Karpas-422 (cell line): ENCODE measurements around the gene ZNF609. TPM values are rescaled to one million over a fixed set of nuclear protein-coding genes. Genes with fewer than 3 reads are reported as not detected.

Experiments
- DNase-seq: peaks from one replicate; pipeline ENCODE4 v3.0.0-alpha.2; 2015
- H2AFZ ChIP-seq: fragments of 200-600 bp; sonication (generic); 2 replicates; pipeline ENCODE4 v1.6.1; 2014; ENCODE audit warnings: antibody characterized with exemption, low read length, mixed read lengths
- H3K27ac ChIP-seq: fragments of 200-600 bp; sonication (generic); 2 replicates; pipeline ENCODE4 v1.5.1; 2014; ENCODE audit warnings: mild to moderate bottlenecking, low read length, moderate library complexity
- H3K27me3 ChIP-seq: fragments of 200-600 bp; sonication (generic); 2 replicates; pipeline ENCODE4 v1.6.1; 2014; ENCODE audit warnings: low read length, mixed read lengths
- H3K36me3 ChIP-seq: fragments of 200-600 bp; sonication (generic); 2 replicates; pipeline ENCODE4 v1.6.1; 2014; ENCODE audit warnings: low read length, mixed read lengths; ENCODE audit not compliant: insufficient read depth
- H3K4me1 ChIP-seq: fragments of 200-600 bp; sonication (generic); 2 replicates; pipeline ENCODE4 v1.6.1; 2014; ENCODE audit warnings: mild to moderate bottlenecking, low read length, mixed read lengths
- H3K4me2 ChIP-seq: fragments of 200-600 bp; sonication (generic); 2 replicates; pipeline ENCODE4 v1.6.1; 2014; ENCODE audit warnings: low read length, low read depth, mild to moderate bottlenecking; ENCODE audit not compliant: poor library complexity, severe bottlenecking
- H3K4me3 ChIP-seq: fragments of 200-600 bp; sonication (generic); 2 replicates; pipeline ENCODE4 v1.5.1; 2014; ENCODE audit warnings: mild to moderate bottlenecking, antibody characterized with exemption, low read length, mixed read lengths
- H3K79me2 ChIP-seq: fragments of 200-600 bp; sonication (generic); 2 replicates; pipeline ENCODE4 v1.6.1; 2014; ENCODE audit warnings: mild to moderate bottlenecking, low read length, mixed read lengths
- H3K9ac ChIP-seq: fragments of 200-600 bp; sonication (generic); 2 replicates; pipeline ENCODE4 v1.6.0; 2014; ENCODE audit warnings: low read length
- H3K9me2 ChIP-seq: fragments of 200-600 bp; sonication (generic), shearing (Covaris generic); replicated peaks from 2 replicates; pipeline ENCODE4 v1.6.0; 2014; ENCODE audit warnings: mild to moderate bottlenecking, low read length, moderate library complexity; ENCODE audit not compliant: insufficient read depth
- H3K9me3 ChIP-seq: fragments of 300-700, 200-600 bp; sonication (generic); 2 replicates; pipeline ENCODE4 v1.6.1; 2014; ENCODE audit warnings: low read length, mixed read lengths
- H4K20me1 ChIP-seq: fragments of 200-600 bp; sonication (generic); 2 replicates; pipeline ENCODE4 v1.6.1; 2014; ENCODE audit warnings: mild to moderate bottlenecking, antibody characterized with exemption, low read length, low read depth; ENCODE audit not compliant: insufficient read depth
- total RNA-seq: library from RNA; depleted of rRNA; stranded (reverse); fragments of >200 nt; shearing (Covaris generic); gene quantifications from 2 replicates; pipeline ENCODE4 v1.2.3, GENCODE V29; 2014; ENCODE audit warnings: low replicate concordance

ZNF609 gene
- total RNA-seq, 1 experiment from 2014 or later, result 26.7 TPM

DNA sequence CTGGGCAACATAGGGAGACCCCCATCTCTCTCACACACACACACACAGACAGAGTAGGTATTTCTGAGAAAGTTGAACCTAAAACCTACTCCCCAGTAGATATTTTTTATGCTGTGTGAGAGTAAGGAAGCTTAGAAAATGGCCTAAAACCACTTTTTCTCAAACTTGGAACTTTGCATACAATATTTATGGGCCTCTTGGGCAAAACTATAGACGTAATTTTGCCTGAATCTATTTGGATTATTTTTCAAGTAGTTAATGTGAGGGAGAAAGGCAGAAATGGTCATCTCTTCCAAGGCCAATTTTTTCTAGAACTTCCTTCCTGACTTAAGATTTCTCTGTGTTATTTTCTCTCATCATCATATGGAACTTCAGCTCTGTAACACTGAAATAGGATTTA, 81.7 kb downstream of the ZNF609 start:
- H3K4me2 ChIP-seq, result peak overlapping the region; percentile 16
- H3K9me3 ChIP-seq, result no peaks in the 10 kb centered on the region
- H3K4me3 ChIP-seq, result no peak overlapping the region
- no peak for DNase-seq
- H3K79me2 ChIP-seq, result peaks cover 88% of the 10 kb centered on the region
- H4K20me1 ChIP-seq, result no peaks in the 10 kb centered on the region
- H3K36me3 ChIP-seq, result 0 out of 2 replicates have a peak, but pooled peaks cover 3% of the 10 kb centered on the region
- H3K4me1 ChIP-seq, result peaks cover 12% of the 10 kb centered on the region
- no peak overlapping the region for H2AFZ ChIP-seq
- H3K27me3 ChIP-seq, result no peaks in the 10 kb centered on the region
- H3K27ac ChIP-seq, result peak overlapping the region; percentile 48
- H3K9ac ChIP-seq, result no peak overlapping the region
- H3K9me2 ChIP-seq, result no peaks in the 10 kb centered on the region

GRCh38 chr15:64544450-64544849, 84.1 kb downstream of the ZNF609 start:
- H3K27me3 ChIP-seq, result no peaks in the 10 kb centered on the region
- no peak for DNase-seq

GRCh38 chr15:64547275-64547674, 86.9 kb downstream of the ZNF609 start:
- Histone ChIP-seq H3K4me3 (no peak overlapping the region), H2AFZ (no peak overlapping the region), H3K9me2 (no peaks in the 10 kb centered on the region), H3K4me2 (peak overlapping the region; percentile 17), H3K9ac (no peak overlapping the region), H4K20me1 (no peaks in the 10 kb centered on the region), H3K27me3 (no peaks in the 10 kb centered on the region), H3K4me1 (peaks cover 36% of the 10 kb centered on the region), H3K79me2 (peaks cover 97% of the 10 kb centered on the region), H3K36me3 (0 out of 2 replicates have a peak, but pooled peaks cover 3% of the 10 kb centered on the region), H3K9me3 (no peaks in the 10 kb centered on the region), H3K27ac (peak overlapping the region; percentile 33; the same call in 1 of the 2 replicates)
- DNase-seq, result no peak

More at GRCh38 chr15:64544450-64544849, 84.1 kb downstream of the ZNF609 start:
- Histone ChIP-seq H3K4me1 (peaks cover 28% of the 10 kb centered on the region), H3K36me3 (0 out of 2 replicates have a peak, but pooled peaks cover 3% of the 10 kb centered on the region), H3K9me3 (no peaks in the 10 kb centered on the region), H3K27ac (no peak overlapping the region), H3K9me2 (no peaks in the 10 kb centered on the region), H3K4me3 (no peak overlapping the region), H3K4me2 (no peak overlapping the region), H3K79me2 (peaks cover 93% of the 10 kb centered on the region), H3K9ac (no peak overlapping the region), H4K20me1 (no peaks in the 10 kb centered on the region), H2AFZ (no peak overlapping the region)

- no peaks in the 10 kb centered on the region for H3K27me3 ChIP-seq
- peaks cover 98% of the 10 kb centered on the region for H3K79me2 ChIP-seq
- H3K9me2 ChIP-seq, result no peaks in the 10 kb centered on the region
- 0 out of 2 replicates have a peak, but pooled peaks cover 3% of the 10 kb centered on the region for H3K36me3 ChIP-seq
- DNase-seq, result no peak
- no peak overlapping the region for H3K9ac ChIP-seq
- H3K4me3 ChIP-seq, result no peak overlapping the region
- peak overlapping the region; percentile 33; the same call in 1 of the 2 replicates for H3K27ac ChIP-seq
- H3K4me1 ChIP-seq, result peaks cover 45% of the 10 kb centered on the region
- no peaks in the 10 kb centered on the region for H4K20me1 ChIP-seq
- no peaks in the 10 kb centered on the region for H3K9me3 ChIP-seq
- no peak overlapping the region for H2AFZ ChIP-seq
- H3K4me2 ChIP-seq, result peak overlapping the region; percentile 17
Observed at GRCh38 chr15:64548235-64548634, 87.9 kb downstream of the ZNF609 start.

DNA sequence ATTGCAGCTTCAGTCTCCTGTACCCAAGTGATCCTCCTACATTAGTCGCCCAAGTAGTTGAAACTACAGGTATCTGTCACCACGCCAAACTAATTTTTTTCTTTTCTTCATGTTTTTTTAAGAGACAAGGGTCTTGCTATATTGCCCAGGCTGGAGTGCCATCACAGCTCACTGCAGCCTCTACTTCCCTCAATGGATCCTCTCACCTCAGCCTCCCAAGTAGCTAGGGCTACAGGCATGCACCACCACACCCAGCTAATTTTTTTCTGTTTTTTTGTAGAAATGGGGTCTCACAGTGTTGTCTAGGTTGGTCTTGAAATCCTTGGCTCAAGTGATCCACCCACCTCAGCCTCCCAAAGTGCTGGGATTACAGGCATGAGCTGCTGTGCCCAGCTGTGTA, 89.5 kb downstream of the ZNF609 start:
- H4K20me1 ChIP-seq, result no peaks in the 10 kb centered on the region
- no peak overlapping the region for H3K4me3 ChIP-seq
- DNase-seq, result no peak
- H3K79me2 ChIP-seq, result peaks cover 96% of the 10 kb centered on the region
- no peak overlapping the region for H3K4me2 ChIP-seq
- H3K36me3 ChIP-seq, result 0 out of 2 replicates have a peak, but pooled peaks cover 3% of the 10 kb centered on the region
- H3K27ac ChIP-seq, result no peak overlapping the region
- H3K27me3 ChIP-seq, result no peaks in the 10 kb centered on the region
- H2AFZ ChIP-seq, result no peak overlapping the region
- H3K9ac ChIP-seq, result no peak overlapping the region
- H3K4me1 ChIP-seq, result peaks cover 45% of the 10 kb centered on the region
- H3K9me3 ChIP-seq, result no peaks in the 10 kb centered on the region
- no peaks in the 10 kb centered on the region for H3K9me2 ChIP-seq

DNA sequence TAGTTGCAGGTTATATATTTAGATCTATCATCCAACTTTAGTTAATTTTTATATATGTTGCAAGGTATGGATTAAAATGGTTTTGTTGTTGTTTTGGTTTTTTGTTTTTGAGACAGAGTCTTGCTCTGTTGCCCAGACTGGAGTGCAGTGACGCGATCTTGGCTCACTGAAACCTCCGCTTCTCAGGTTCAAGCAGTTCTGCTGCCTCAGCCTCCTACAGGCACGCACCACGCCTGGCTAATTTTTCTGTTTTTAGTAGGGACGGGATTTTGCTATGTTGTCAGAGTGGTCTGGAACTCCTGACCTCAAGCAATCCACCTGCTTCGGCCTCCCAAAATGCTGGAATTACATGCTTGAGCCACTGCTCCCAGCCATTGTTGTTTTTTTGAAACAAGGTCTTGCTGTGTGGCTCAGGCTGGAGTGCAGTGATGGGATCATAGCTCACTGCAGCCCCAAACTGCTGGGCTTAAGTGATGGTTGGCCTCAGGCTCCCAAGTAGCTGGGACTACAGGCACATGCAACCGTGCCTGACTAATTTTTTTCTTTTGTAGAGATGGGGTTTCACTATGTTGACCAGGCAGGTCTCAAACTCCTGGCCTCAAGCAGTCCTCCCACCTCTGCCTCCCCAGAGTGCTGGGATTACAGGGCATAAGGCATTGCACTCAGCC, 92.0 kb downstream of the ZNF609 start:
- Histone ChIP-seq H3K27me3 (no peaks in the 10 kb centered on the region), H3K36me3 (no peaks in the 10 kb centered on the region), H4K20me1 (no peaks in the 10 kb centered on the region), H3K4me2 (peak overlapping the region; percentile 53), H3K9ac (peak overlapping the region; percentile 45), H3K79me2 (peaks cover 96% of the 10 kb centered on the region), H2AFZ (no peak overlapping the region), H3K4me3 (peak overlapping the region; percentile 29; the same call in 1 of the 2 replicates), H3K4me1 (peaks cover 49% of the 10 kb centered on the region), H3K9me3 (no peaks in the 10 kb centered on the region), H3K9me2 (no peaks in the 10 kb centered on the region), H3K27ac (peak overlapping the region; percentile 70)
- peak; percentile 70 for DNase-seq

GRCh38 chr15:64558460-64559179, 98.2 kb downstream of the ZNF609 start:
- Histone ChIP-seq H3K9ac (no peak overlapping the region), H4K20me1 (no peaks in the 10 kb centered on the region), H3K4me2 (no peak overlapping the region), H3K27ac (no peak overlapping the region), H3K79me2 (peaks cover 96% of the 10 kb centered on the region), H3K36me3 (no peaks in the 10 kb centered on the region), H3K4me1 (peaks cover 19% of the 10 kb centered on the region), H3K9me2 (no peaks in the 10 kb centered on the region), H3K9me3 (no peaks in the 10 kb centered on the region), H3K27me3 (no peaks in the 10 kb centered on the region), H2AFZ (no peak overlapping the region), H3K4me3 (no peak overlapping the region)
- no peak for DNase-seq

DNA sequence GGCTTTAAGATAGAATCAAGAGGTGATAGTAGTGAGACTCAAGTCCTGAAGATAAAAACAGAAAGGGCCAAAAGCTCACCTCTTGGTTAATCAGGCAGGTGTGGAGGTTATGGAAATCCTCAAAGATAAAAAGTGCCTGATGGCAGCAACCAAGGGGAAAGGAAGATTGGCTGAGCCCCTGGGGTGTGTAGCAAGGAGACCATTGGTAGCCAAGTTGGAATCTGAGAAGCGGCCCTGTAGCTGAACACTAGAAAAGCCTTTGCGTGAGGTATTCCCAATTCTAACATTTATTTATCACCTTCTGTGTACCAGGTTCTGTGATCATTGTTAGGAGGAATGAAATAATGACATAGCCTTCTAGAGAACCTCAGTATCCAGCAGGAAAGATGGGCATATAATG, 98.9 kb downstream of the ZNF609 start:
- Histone ChIP-seq H3K4me1 (peaks cover 22% of the 10 kb centered on the region), H2AFZ (no peak overlapping the region), H3K4me3 (no peak overlapping the region), H3K79me2 (peaks cover 94% of the 10 kb centered on the region), H3K27me3 (no peaks in the 10 kb centered on the region), H4K20me1 (no peaks in the 10 kb centered on the region), H3K27ac (no peak overlapping the region), H3K4me2 (no peak overlapping the region), H3K9me3 (no peaks in the 10 kb centered on the region), H3K9ac (no peak overlapping the region), H3K36me3 (no peaks in the 10 kb centered on the region; the same call in 1 of the 2 replicates), H3K9me2 (no peaks in the 10 kb centered on the region)
- no peak for DNase-seq
